Measurements from ENCODE around the gene PEX14.

PEX14 gene

DNA sequence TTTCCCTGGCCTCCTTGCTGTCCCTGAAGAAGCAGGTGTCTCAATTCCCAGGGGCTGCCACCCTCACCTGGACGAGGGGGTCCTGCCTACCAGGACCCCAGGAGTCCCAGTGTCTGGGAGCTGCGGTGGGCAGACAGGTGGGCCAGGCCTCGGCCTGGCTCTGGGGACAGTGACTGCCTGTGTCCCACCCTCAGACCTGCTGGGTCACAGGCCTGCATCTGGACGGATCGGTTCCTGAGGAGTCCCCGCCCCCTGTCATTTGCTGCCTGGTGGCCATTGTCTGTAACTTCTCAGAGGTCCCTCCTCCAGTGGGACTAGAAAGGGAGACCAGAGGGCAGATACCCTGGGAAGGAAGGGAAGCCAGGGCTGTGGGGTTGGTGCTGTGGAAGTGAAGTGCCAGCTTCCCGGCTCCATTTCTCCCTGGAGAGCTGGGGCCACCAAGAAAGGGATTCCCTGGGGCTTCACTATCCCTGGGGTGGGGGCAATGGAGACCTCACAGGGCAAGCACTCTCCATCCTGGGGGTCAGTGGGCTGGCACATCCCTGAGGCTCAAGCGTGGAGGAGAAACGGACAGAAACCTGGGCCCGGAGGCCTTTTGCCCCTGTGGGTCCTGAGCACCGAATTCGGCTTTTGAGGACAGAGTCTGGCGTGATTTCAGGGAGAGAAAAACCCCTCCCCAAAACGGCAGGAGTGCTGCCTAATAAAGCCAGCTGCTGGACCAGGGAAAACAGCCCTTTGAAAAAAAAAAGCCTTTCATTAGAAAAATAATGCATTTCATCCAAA, 157.3 kb downstream of the PEX14 start:
- H3K36me3 ChIP-seq (ENCODE audit: control insufficient read depth, insufficient read depth, low read length), result no peaks in the 10 kb centered on the region
- H3K4me1 ChIP-seq (ENCODE audit: control insufficient read depth, insufficient read depth, low read length), result peaks cover 37% of the 10 kb centered on the region
- no peak overlapping the region for H3K4me3 ChIP-seq (ENCODE audit: low read length)
- H3K9ac ChIP-seq (ENCODE audit: low read length), result peak overlapping the region; percentile 4
- H3K9me3 ChIP-seq (ENCODE audit: control insufficient read depth, low read length), result no peaks in the 10 kb centered on the region
- no peaks in the 10 kb centered on the region for H3K27me3 ChIP-seq (ENCODE audit: control insufficient read depth, insufficient read depth, low read length)

DNA sequence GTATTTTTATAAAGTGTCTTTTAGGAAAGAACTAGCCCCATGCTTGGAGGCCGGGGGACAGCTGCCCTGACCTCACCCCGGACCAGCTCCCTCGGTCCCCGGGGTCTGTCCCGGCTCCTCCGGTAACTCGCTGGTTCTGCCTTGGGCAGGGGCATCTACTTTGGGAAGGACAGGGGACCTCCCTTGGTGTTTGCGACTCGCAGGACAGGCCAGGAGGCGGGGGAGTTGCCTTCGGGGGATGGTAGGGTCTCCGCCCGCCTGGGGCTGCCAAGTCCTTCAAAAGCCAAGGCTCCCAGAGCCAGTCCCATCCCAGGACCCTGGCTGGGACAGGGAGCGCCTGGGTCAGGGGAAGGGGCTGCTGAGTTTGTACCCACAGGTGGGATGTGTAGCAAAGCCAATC, 157.9 kb downstream of the PEX14 start:
- peaks cover 40% of the 10 kb centered on the region for H3K4me1 ChIP-seq (ENCODE audit: control insufficient read depth, insufficient read depth, low read length)
- no peaks in the 10 kb centered on the region for H3K9me3 ChIP-seq (ENCODE audit: control insufficient read depth, low read length)
- no peak overlapping the region for H3K9ac ChIP-seq (ENCODE audit: low read length)
- H3K4me3 ChIP-seq (ENCODE audit: low read length), result no peak overlapping the region
- H3K27me3 ChIP-seq (ENCODE audit: control insufficient read depth, insufficient read depth, low read length), result no peaks in the 10 kb centered on the region
- no peaks in the 10 kb centered on the region for H3K36me3 ChIP-seq (ENCODE audit: control insufficient read depth, insufficient read depth, low read length)

DNA sequence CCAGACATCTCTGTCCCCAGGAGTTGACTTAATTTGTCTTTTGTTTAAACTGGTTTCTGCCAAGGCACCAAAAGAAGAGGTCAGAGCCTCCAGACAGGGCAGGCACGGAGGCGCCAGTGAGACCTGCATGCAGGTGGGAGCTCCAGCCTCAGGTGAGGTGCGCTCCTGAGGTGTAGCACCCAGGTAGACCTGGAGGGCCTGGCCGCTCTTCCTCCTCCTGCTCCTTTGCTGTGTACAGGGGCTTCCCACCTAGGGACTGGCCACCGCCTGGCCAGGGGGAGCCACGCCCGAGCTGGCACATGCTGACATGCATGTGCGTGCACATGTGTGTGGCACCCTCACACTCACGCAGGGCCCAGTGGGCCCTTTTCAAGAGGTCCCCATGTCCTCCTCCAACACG, 158.7 kb downstream of the PEX14 start:
- Histone ChIP-seq H3K36me3 (ENCODE audit: control insufficient read depth, insufficient read depth, low read length) (no peaks in the 10 kb centered on the region), H3K4me1 (ENCODE audit: control insufficient read depth, insufficient read depth, low read length) (peaks cover 38% of the 10 kb centered on the region), H3K9me3 (ENCODE audit: control insufficient read depth, low read length) (no peaks in the 10 kb centered on the region), H3K4me3 (ENCODE audit: low read length) (no peak overlapping the region), H3K9ac (ENCODE audit: low read length) (no peak overlapping the region), H3K27me3 (ENCODE audit: control insufficient read depth, insufficient read depth, low read length) (no peaks in the 10 kb centered on the region)

DNA sequence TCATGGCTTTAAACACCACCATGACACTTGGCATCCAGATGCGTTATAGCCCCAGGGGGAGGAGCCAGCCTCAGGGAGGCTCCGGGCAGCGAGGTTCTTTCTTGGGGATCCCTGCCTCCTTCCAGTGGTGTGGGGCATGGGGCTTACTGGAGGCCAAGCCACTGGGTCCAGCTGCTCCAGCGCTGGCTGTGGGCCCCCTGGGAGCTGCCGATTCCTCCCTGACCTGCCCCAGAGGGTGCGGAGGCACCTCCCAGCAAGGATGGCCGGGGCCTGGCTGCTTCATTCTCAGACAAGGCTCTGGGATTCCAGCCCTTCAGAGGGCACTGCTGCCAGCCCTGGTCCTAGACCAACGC, 159.3 kb downstream of the PEX14 start:
- H3K27me3 ChIP-seq (ENCODE audit: control insufficient read depth, insufficient read depth, low read length), result no peaks in the 10 kb centered on the region
- H3K36me3 ChIP-seq (ENCODE audit: control insufficient read depth, insufficient read depth, low read length), result no peaks in the 10 kb centered on the region
- H3K4me1 ChIP-seq (ENCODE audit: control insufficient read depth, insufficient read depth, low read length), result peaks cover 36% of the 10 kb centered on the region
- peak overlapping the region; percentile 31 for H3K9ac ChIP-seq (ENCODE audit: low read length)
- no peak overlapping the region for H3K4me3 ChIP-seq (ENCODE audit: low read length)
- no peaks in the 10 kb centered on the region for H3K9me3 ChIP-seq (ENCODE audit: control insufficient read depth, low read length)

DNA sequence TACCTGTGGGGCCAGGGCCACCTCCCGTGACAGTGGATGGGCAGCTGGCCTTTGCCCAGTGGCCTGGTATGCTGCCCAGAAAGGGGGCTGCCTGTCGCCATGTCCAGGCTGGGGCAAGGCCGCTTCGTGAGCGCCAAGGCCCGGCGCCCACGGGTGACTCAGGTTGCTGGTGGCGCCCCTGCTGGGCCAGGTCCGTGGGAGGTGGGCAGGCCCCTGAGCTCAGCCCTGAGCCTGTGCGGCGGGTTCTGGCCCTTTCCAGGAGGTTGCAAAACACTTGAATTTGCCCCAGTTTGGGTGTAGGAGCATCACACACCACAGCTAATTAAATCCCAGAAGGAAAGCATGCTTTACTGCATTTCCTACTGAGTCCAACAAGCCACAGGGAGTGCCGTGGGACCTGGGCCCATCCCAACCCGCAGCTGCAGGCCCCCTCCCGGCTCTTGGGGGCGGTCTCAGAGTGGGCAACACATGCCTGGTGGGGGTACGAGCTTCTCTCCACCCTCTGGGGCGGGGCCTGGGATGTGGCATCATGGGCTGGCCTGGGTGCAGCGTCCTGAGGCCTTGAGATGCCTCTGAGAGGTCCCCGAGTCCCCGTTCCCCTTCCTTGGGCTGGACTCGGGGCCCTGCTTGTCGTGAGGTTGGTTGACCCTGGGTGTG, 159.8 kb downstream of the PEX14 start:
- no peak overlapping the region for H3K4me3 ChIP-seq (ENCODE audit: low read length)
- peak overlapping the region; percentile 33 for H3K9ac ChIP-seq (ENCODE audit: low read length)
- H3K9me3 ChIP-seq (ENCODE audit: control insufficient read depth, low read length), result no peaks in the 10 kb centered on the region
- H3K4me1 ChIP-seq (ENCODE audit: control insufficient read depth, insufficient read depth, low read length), result peaks cover 36% of the 10 kb centered on the region
- H3K36me3 ChIP-seq (ENCODE audit: control insufficient read depth, insufficient read depth, low read length), result no peaks in the 10 kb centered on the region
- H3K27me3 ChIP-seq (ENCODE audit: control insufficient read depth, insufficient read depth, low read length), result no peaks in the 10 kb centered on the region

DNA sequence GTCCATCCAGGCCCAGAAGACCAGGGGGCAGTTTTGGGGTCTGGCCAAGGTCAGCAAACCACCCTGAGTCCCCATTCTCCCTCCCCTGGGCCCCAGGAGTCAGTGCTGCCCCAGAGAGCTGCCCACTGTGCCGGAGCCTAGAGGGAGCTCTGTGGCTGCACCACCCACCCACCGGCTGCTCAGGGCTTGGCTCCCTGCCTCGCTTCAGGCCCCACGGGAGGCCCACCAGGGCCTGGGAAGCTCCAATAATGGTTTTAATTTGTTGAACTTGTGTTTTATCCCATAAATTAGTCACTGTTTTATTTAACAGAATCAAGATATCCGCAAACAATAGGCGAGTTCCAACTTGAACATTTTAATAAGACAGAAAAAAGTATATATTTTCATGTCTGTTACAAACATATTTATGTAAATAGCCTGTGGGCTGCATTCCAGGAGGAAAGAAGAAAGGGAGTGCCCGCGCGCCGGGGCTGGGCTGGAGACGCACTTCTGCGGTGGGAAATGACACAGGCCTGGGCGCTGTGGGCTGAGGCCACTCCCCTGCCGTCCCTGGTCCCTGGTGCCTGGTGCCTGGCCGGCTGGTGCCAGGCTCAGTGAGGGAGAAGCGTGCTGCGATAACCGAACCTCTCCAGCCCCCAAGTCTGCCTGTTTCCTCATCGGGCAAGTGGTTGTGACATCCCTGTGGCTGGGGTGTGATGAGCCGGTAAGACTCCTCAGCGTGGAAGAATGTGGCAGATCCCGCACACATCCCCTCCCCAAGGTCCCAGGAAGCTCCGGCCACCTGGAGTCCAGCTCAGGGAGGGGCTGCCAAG, 160.5 kb downstream of the PEX14 start:
- Histone ChIP-seq H3K27me3 (ENCODE audit: control insufficient read depth, insufficient read depth, low read length) (no peaks in the 10 kb centered on the region), H3K36me3 (ENCODE audit: control insufficient read depth, insufficient read depth, low read length) (no peaks in the 10 kb centered on the region), H3K4me1 (ENCODE audit: control insufficient read depth, insufficient read depth, low read length) (peaks cover 36% of the 10 kb centered on the region), H3K4me3 (ENCODE audit: low read length) (no peak overlapping the region), H3K9me3 (ENCODE audit: control insufficient read depth, low read length) (no peaks in the 10 kb centered on the region), H3K9ac (ENCODE audit: low read length) (peak overlapping the region; percentile 33)

DNA sequence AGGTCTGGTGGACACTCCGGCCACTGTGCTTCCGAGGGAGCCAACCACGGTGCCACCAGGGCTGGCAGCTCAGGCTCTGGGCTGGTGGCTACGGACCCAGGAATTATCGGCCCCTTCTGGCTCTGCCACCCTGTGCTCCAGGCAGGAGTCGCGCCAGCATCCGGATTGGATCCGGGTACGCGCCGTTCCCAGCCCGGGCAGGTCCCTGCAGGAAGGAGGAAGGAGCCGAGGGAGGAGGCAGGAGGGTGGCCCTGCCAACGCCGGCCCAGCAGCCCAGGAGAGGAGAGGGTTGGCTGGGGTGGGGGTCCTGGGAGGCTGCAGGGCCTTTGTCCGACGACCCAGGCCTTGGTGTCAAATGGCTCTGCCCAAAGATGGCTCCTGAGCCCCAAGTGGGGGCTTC, 161.2 kb downstream of the PEX14 start:
- H3K4me3 ChIP-seq (ENCODE audit: low read length), result no peak overlapping the region

DNA sequence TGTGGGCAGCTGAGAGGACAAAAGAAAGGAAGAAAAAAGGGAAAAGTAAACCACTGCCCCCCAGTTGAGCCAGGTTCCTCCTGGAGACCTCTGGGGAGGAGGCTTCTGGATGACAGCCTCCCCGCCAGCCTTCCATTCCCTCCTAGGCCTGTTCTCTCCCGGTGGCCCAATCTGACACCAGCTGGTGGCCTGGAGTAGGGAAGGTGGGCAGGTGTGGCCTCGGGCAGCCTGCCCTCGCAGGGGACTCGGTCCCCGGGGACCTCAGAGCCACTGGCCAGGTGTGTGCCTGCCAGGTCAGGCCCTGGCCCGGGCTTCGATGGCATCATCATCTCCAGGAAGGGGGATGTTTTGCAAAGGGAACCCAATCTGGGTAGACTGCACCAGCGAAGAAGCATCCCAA, 162.7 kb downstream of the PEX14 start:
- peaks cover 34% of the 10 kb centered on the region for H3K4me1 ChIP-seq (ENCODE audit: control insufficient read depth, insufficient read depth, low read length)

More for the DNA sequence above, 161.2 kb downstream of the PEX14 start:
- peaks cover 38% of the 10 kb centered on the region for H3K4me1 ChIP-seq (ENCODE audit: control insufficient read depth, insufficient read depth, low read length)
- H3K9me3 ChIP-seq (ENCODE audit: control insufficient read depth, low read length), result no peaks in the 10 kb centered on the region
- no peaks in the 10 kb centered on the region for H3K27me3 ChIP-seq (ENCODE audit: control insufficient read depth, insufficient read depth, low read length)
- H3K9ac ChIP-seq (ENCODE audit: low read length), result peak overlapping the region; percentile 33
- H3K36me3 ChIP-seq (ENCODE audit: control insufficient read depth, insufficient read depth, low read length), result no peaks in the 10 kb centered on the region

DNA sequence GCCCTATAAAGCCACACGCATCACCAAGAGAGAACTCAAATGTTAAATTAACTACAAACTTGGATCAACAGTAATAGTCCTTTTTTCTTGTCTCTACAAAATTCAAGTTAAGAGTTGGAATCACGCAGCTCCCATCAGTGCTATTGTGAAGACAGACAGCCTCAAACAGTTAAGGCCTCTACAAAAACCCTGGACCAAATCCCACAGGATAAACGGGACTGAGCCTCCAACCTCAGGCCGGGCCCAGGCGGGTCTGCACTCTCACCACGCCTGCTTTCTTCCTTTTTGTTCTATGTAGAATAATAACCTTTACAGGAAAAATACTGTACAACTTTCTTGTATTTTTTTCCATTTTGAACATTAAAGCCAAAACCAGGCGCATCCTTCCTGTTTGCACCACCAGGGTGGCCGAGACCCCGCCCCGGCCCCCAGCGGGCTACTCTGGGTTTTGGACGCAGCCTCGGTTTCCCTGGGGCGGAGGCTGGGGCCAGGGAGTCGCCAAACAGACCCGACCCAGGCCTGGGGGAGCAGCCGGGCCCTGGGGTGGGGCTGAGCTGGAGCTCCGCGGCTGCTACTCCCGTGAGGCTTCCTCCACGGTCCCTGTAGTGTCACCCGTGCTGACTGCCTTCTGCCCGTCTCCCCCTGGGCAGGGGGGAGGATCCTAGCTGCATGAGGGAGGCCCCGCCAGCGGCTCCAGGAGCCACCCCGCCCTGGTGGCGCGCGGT, 163.2 kb downstream of the PEX14 start:
- no peaks in the 10 kb centered on the region for H3K27me3 ChIP-seq (ENCODE audit: control insufficient read depth, insufficient read depth, low read length)
- H3K36me3 ChIP-seq (ENCODE audit: control insufficient read depth, insufficient read depth, low read length), result no peaks in the 10 kb centered on the region
- peaks cover 34% of the 10 kb centered on the region for H3K4me1 ChIP-seq (ENCODE audit: control insufficient read depth, insufficient read depth, low read length)
- no peaks in the 10 kb centered on the region for H3K9me3 ChIP-seq (ENCODE audit: control insufficient read depth, low read length)
- no peak overlapping the region for H3K4me3 ChIP-seq (ENCODE audit: low read length)
- no peak overlapping the region for H3K9ac ChIP-seq (ENCODE audit: low read length)

More for the DNA sequence above, 162.7 kb downstream of the PEX14 start:
- no peaks in the 10 kb centered on the region for H3K27me3 ChIP-seq (ENCODE audit: control insufficient read depth, insufficient read depth, low read length)
- no peaks in the 10 kb centered on the region for H3K9me3 ChIP-seq (ENCODE audit: control insufficient read depth, low read length)
- no peak overlapping the region for H3K9ac ChIP-seq (ENCODE audit: low read length)
- H3K36me3 ChIP-seq (ENCODE audit: control insufficient read depth, insufficient read depth, low read length), result no peaks in the 10 kb centered on the region
- H3K4me3 ChIP-seq (ENCODE audit: low read length), result no peak overlapping the region

DNA sequence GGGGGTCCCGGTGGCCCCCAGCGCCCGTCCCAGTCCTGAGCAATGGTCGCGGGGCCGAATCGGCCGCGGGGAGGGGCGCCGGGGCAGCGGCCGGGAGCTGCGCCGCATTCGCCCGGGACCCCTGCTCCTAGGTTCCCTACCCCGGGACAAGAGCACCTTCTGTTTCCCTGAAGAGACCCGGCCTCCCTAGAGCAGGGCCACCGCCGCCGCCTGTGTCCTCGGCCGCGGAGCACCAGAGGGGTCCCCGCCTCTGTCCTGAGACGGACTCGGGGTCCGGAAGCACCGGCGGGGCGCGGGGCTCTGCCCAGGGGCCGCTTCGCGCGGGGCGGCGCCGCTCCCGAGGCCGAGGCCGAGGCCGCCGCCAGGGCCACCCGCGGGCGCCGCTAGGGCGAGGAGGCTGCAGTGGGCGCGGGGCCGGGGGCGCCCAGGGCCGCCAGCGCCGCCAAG, 163.8 kb downstream of the PEX14 start:
- Histone ChIP-seq H3K4me3 (ENCODE audit: low read length) (no peak overlapping the region), H3K4me1 (ENCODE audit: control insufficient read depth, insufficient read depth, low read length) (peaks cover 34% of the 10 kb centered on the region), H3K9me3 (ENCODE audit: control insufficient read depth, low read length) (no peaks in the 10 kb centered on the region), H3K27me3 (ENCODE audit: control insufficient read depth, insufficient read depth, low read length) (no peaks in the 10 kb centered on the region), H3K36me3 (ENCODE audit: control insufficient read depth, insufficient read depth, low read length) (peaks cover 1% of the 10 kb centered on the region), H3K9ac (ENCODE audit: low read length) (no peak overlapping the region)

DNA sequence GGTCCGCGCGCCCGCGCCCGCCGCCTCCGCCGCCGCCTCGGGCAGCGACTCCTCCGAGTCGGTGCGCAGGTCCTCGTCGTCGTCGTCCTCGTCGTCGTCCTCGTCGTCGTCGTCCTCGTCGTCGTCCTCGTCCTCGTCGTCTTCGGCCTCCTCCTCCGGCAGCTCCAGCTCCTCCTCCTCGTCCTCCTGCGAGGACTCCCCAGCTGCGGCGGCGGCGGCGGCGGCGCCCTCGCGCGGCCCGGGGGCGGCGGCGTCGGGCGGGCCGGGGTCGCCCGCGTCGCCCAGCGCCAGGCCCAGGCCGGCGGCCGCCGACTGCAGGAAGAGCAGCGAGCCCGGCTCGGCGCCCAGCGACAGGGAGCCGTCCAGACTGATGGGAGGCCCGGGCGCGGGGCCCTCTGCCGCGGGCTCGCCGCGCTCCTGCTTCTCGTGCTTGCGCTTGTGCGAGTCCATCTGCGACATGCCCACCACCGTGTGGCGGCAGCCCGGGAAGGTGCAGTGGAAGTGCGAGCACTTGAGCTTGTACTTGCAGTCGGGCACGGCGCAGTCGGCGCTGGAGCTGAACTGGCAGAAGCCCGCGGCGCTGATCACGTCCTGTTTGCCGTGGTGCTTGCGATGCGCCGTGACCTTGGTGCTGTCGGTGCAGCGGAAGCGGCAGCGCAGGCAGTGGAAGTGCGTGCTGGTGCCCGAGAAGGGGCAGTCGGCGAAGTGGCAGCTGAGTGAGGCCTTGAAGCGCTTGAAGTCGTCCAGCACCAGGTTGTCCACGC, 164.4 kb downstream of the PEX14 start:
- H3K36me3 ChIP-seq (ENCODE audit: control insufficient read depth, insufficient read depth, low read length), result peaks cover 7% of the 10 kb centered on the region
- no peaks in the 10 kb centered on the region for H3K27me3 ChIP-seq (ENCODE audit: control insufficient read depth, insufficient read depth, low read length)
- H3K4me1 ChIP-seq (ENCODE audit: control insufficient read depth, insufficient read depth, low read length), result peaks cover 36% of the 10 kb centered on the region
- no peaks in the 10 kb centered on the region for H3K9me3 ChIP-seq (ENCODE audit: control insufficient read depth, low read length)
- no peak overlapping the region for H3K4me3 ChIP-seq (ENCODE audit: low read length)
- no peak overlapping the region for H3K9ac ChIP-seq (ENCODE audit: low read length)

Data from mucosa of stomach (tissue), 1 donor.